Panc1 (cell line): ENCODE results near the gene NOTUM. TPM values are rescaled to one million over a fixed set of nuclear protein-coding genes. Genes with fewer than 3 reads are reported as not detected.

ENCODE experiments used
- ATAC-seq: fragments of 200-7000 bp; cut with Tn5 transposase; 2 replicates; pipeline ENCODE4 v1.9.1; 2020; ENCODE audit warnings: mild to moderate bottlenecking, moderate library complexity
- BruUV-seq: library from RNA; stranded (reverse); fragments of 400-500 nt; replicated peaks from 2 replicates; lab custom pipeline; 2021; lab: Mats Ljungman, UMichigan
- CTCF ChIA-PET: fragments of 300-600 bp; sonication (Branson Sonifier 250); formaldehyde crosslinking; loops from one replicate; lab custom pipeline; 2022; ENCODE audit warnings: antibody characterized with exemption; lab: Charles Lee
- POLR2A ChIA-PET: fragments of 300-600 bp; sonication (Branson Sonifier 250); formaldehyde crosslinking; loops from one replicate; lab custom pipeline; 2022; ENCODE audit warnings: antibody characterized with exemption; lab: Charles Lee
- DNase-seq: peaks from one replicate; pipeline ENCODE4 v3.0.0-alpha.2; 2010; ENCODE audit warnings: low read depth, low spot score
- H3K27ac ChIP-seq: 2 replicates; pipeline ENCODE4 v1.5.1; 2011; ENCODE audit warnings: mild to moderate bottlenecking, low read length, inconsistent platforms
- H3K27me3 ChIP-seq: fragments of 200-500 bp; sonication (Bioruptor generic); 2 replicates; pipeline ENCODE4 v1.6.0; 2014; ENCODE audit warnings: low read length, inconsistent platforms; ENCODE audit not compliant: control insufficient read depth, insufficient read depth
- H3K36me3 ChIP-seq: fragments of 200-500 bp; sonication (Bioruptor generic); 2 replicates; pipeline ENCODE4 v1.5.1; 2014; ENCODE audit warnings: inconsistent platforms, mild to moderate bottlenecking, low read length, moderate library complexity; ENCODE audit not compliant: control insufficient read depth, insufficient read depth
- H3K4me1 ChIP-seq: 2 replicates; pipeline ENCODE4 v1.5.1; 2011; ENCODE audit warnings: inconsistent platforms, mild to moderate bottlenecking, low read length, moderate library complexity; ENCODE audit not compliant: control insufficient read depth, insufficient read depth
- H3K4me3 ChIP-seq, 2 experiments: 2 replicates each; pipeline ENCODE4 v1.5.1; 2011 to 2012; ENCODE audit warnings: low read depth in 2 of 2, low read length in 2 of 2, mild to moderate bottlenecking in 2 of 2, inconsistent platforms in 1 of 2, moderate library complexity in 1 of 2
- H3K9me3 ChIP-seq: fragments of 200-500 bp; sonication (Bioruptor generic); 2 replicates; pipeline ENCODE4 v1.5.1; 2014; ENCODE audit warnings: low read depth, mild to moderate bottlenecking, inconsistent platforms, low read length, moderate library complexity; ENCODE audit not compliant: control insufficient read depth, insufficient read depth
- POLR2AphosphoS5 ChIP-seq: IDR thresholded peaks from 2 replicates; pipeline ENCODE4 v1.6.1; 2012; ENCODE audit warnings: mild to moderate bottlenecking, low read depth, low read length, moderate library complexity
- SIN3A ChIP-seq: IDR thresholded peaks from 2 replicates; pipeline ENCODE4 v1.6.1; 2012; ENCODE audit warnings: low read depth, mild to moderate bottlenecking, low read length, moderate library complexity, borderline replicate concordance; ENCODE audit not compliant: insufficient read depth
- TCF7L2 ChIP-seq: IDR thresholded peaks from 2 replicates; pipeline ENCODE4 v1.6.1; 2011; ENCODE audit warnings: mild to moderate bottlenecking, low read depth, low read length, inconsistent platforms
- in situ Hi-C: cut with HindIII; loops from 2 replicates; pipeline ENCODE4 v1.10.0; 2016; ENCODE audit warnings: low sequenced_read_pairs, low pct_unique_long_range_greater_than_20kb
- intact Hi-C: fragments of 100-400 bp; cut with micrococcal nuclease; formaldehyde crosslinking; loops from one replicate; pipeline ENCODE4 v1.10.0; 2022; ENCODE audit not compliant: unreplicated experiment
- total RNA-seq: library from RNA; stranded (reverse); gene quantifications from one replicate; pipeline ENCODE4 v1.2.1, GENCODE V29; 2021; ENCODE audit not compliant: unreplicated experiment
- TF ChIP-seq, protein P1 (sequence below): fragments of 450-650 bp; IDR thresholded peaks from 2 replicates; pipeline ENCODE4 v1.5.1; 2017; ENCODE audit warnings: mild to moderate bottlenecking
- TF ChIP-seq, protein P2 (sequence below), 2 experiments: IDR thresholded peaks; 2 replicates each; pipeline ENCODE4 v1.6.1; 2011 to 2012; ENCODE audit warnings: low read depth in 2 of 2, control low read depth in 1 of 2, low read length in 1 of 2, mild to moderate bottlenecking in 1 of 2, moderate library complexity in 1 of 2; ENCODE audit not compliant: insufficient read depth in 1 of 2

The NOTUM gene
- total RNA-seq, 1 experiment from 2014 or later: 2.0 TPM

DNA sequence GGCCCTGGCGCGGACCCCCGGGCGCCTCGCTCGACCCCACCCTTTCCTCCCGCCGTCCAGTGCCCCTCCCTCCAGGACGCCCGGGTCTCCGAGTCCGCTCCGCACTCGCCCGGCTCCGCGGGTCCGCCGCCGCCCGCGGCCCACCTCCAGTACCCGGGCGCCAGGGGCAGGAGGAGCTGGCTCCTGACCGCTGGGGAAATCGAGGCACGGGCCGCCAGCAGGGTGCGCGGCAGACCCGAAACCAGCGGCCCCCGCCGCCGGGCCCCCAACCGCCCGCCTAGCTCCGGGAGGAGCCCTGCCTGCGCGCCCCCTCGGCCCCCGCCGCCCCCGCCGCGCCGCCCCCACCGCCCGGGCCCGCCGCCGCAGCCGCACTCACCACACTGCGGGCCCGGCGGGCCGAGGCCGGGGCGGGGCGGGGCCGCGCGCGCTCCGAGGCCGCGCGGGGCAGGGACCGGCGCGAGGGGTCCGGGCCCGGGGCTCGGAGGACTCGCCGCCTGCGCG lies 33.8 kb downstream of the NOTUM start:
- H3K4me1 ChIP-seq: peaks cover 44% of the 10 kb centered on the region
- no peak for DNase-seq

DNA sequence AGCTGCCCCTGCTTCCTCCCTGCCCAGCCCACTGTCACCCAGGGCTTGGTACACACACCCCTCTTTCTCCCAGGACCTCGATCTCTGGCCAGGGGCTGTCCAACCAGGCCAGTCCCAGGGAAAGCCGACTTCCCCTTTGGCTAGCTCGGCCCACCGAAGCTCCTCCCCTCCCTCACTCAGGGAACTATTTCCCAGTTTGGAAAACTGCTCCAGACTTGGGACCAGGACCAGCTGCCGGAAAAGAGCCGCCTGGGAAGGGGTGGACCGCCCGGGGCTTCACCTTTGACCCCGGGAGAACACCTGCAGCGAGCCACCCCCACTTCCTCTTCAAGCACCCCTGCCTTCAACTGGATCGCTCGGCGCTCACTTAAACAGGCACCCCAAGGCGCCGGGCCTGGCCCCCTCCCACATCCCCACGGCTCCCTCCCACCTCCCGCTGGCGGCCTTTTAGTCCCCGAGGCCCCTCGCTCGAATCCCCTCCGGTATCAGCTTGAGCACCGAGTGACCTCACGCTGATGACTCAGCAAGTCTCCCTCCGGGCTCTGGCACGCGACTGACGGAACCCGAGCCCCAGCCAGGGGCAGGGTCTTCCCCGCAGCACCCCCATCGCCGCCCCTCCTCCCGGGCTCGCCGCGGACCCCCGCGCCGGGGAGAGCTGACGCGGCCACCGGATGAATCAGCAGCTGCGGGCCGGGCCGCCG lies 34.4 kb downstream of the NOTUM start:
- in situ Hi-C loops: no loop called here

More for the DNA sequence above, 33.8 kb downstream of the NOTUM start:
- ChIA-PET POLR2A (no interaction called here), CTCF (interaction anchor here (0.7 kb wide), 2 partner anchors 28 to 94 kb away, joined by 6 read pairs; no protein-coding TSS in a partner anchor)
- intact Hi-C loops: no loop called here
- H3K27ac ChIP-seq: peak overlapping the region; percentile 86
- H3K27me3 ChIP-seq: no peaks in the 10 kb centered on the region
- peak; percentile 2 for ATAC-seq
- no peaks in the 10 kb centered on the region for H3K9me3 ChIP-seq
- BruUV-seq: no TSS peak
- TF ChIP-seq SIN3A: 0 out of 2 replicates have a peak, but pooled peaks have one; percentile 7
- TF ChIP-seq, protein P1, sequence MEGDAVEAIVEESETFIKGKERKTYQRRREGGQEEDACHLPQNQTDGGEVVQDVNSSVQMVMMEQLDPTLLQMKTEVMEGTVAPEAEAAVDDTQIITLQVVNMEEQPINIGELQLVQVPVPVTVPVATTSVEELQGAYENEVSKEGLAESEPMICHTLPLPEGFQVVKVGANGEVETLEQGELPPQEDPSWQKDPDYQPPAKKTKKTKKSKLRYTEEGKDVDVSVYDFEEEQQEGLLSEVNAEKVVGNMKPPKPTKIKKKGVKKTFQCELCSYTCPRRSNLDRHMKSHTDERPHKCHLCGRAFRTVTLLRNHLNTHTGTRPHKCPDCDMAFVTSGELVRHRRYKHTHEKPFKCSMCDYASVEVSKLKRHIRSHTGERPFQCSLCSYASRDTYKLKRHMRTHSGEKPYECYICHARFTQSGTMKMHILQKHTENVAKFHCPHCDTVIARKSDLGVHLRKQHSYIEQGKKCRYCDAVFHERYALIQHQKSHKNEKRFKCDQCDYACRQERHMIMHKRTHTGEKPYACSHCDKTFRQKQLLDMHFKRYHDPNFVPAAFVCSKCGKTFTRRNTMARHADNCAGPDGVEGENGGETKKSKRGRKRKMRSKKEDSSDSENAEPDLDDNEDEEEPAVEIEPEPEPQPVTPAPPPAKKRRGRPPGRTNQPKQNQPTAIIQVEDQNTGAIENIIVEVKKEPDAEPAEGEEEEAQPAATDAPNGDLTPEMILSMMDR: no peak
- peak overlapping the region; percentile 61 to 82 for H3K4me3 ChIP-seq
- in situ Hi-C loops: no loop called here
- no peaks in the 10 kb centered on the region; the same call in 1 of the 2 replicates for H3K36me3 ChIP-seq

More for the DNA sequence above, 34.4 kb downstream of the NOTUM start:
- Histone ChIP-seq H3K27ac (peak overlapping the region; percentile 86), H3K4me3 (peak overlapping the region; percentile 61 to 82), H3K36me3 (no peaks in the 10 kb centered on the region; the same call in 1 of the 2 replicates), H3K9me3 (no peaks in the 10 kb centered on the region), H3K27me3 (no peaks in the 10 kb centered on the region), H3K4me1 (peaks cover 43% of the 10 kb centered on the region)
- ChIA-PET POLR2A (interaction anchor here (0.6 to 0.8 kb wide), 4 partner anchors 10 to 532 kb away, joined by 3 to 7 read pairs (median 3); partner anchors contain the start of gene BAHCC1), CTCF (interaction anchor here (0.8 kb wide), 1 partner anchor 28 kb away, joined by 6 read pairs; no protein-coding TSS in a partner anchor)
- intact Hi-C loops: no loop called here
- BruUV-seq: TSS peak; percentile 60
- no peak for DNase-seq
- peak; percentile 59 for ATAC-seq
- TF ChIP-seq, protein P2, sequence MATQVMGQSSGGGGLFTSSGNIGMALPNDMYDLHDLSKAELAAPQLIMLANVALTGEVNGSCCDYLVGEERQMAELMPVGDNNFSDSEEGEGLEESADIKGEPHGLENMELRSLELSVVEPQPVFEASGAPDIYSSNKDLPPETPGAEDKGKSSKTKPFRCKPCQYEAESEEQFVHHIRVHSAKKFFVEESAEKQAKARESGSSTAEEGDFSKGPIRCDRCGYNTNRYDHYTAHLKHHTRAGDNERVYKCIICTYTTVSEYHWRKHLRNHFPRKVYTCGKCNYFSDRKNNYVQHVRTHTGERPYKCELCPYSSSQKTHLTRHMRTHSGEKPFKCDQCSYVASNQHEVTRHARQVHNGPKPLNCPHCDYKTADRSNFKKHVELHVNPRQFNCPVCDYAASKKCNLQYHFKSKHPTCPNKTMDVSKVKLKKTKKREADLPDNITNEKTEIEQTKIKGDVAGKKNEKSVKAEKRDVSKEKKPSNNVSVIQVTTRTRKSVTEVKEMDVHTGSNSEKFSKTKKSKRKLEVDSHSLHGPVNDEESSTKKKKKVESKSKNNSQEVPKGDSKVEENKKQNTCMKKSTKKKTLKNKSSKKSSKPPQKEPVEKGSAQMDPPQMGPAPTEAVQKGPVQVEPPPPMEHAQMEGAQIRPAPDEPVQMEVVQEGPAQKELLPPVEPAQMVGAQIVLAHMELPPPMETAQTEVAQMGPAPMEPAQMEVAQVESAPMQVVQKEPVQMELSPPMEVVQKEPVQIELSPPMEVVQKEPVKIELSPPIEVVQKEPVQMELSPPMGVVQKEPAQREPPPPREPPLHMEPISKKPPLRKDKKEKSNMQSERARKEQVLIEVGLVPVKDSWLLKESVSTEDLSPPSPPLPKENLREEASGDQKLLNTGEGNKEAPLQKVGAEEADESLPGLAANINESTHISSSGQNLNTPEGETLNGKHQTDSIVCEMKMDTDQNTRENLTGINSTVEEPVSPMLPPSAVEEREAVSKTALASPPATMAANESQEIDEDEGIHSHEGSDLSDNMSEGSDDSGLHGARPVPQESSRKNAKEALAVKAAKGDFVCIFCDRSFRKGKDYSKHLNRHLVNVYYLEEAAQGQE (IDR thresholded peaks at IDR 0.05; ENCODE audit: insufficient read depth in 1 of 2, low read depth in 2 of 2, low read length in 1 of 2): no peak
- TF ChIP-seq TCF7L2 (no peak), SIN3A (peak; percentile 73; the same call in 1 of the 2 replicates), POLR2AphosphoS5 (no peak; the same call in 1 of the 2 replicates)
